Kidney epithelial cell (primary cell): ENCODE measurements around the gene TEX51. TPM values are rescaled to one million over a fixed set of nuclear protein-coding genes. Genes with fewer than 3 reads are reported as not detected.

Experiments
- DNase-seq: peaks from one replicate; pipeline ENCODE4 v3.0.0-alpha.2; 2010; ENCODE audit warnings: low read depth
- H3K27me3 ChIP-seq: 2 replicates; pipeline ENCODE4 v1.6.0; 2011; ENCODE audit warnings: low read length; ENCODE audit not compliant: control insufficient read depth, insufficient read depth
- H3K36me3 ChIP-seq: 2 replicates; pipeline ENCODE4 v1.5.1; 2011; ENCODE audit warnings: low read length; ENCODE audit not compliant: control insufficient read depth, insufficient read depth
- H3K4me3 ChIP-seq: 2 replicates; pipeline ENCODE4 v1.5.1; 2011; ENCODE audit warnings: low read depth, mild to moderate bottlenecking, control low read depth, low read length
- CTCF ChIP-seq: IDR thresholded peaks from 2 replicates; pipeline ENCODE4 v1.5.1; 2011; ENCODE audit warnings: mild to moderate bottlenecking, moderate library complexity, low read length, control low read depth, inconsistent platforms; ENCODE audit not compliant: insufficient read depth, poor library complexity, severe bottlenecking
- total RNA-seq: library from RNA; depleted of rRNA; stranded (reverse); fragments of >200 nt; gene quantifications from 2 replicates; pipeline ENCODE4 v1.2.3, GENCODE V29; 2015

Gene TEX51
- total RNA-seq, 1 donor from 2014 or later, result not detected

GRCh38 chr2:126878601-126879000 is 20.1 kb upstream of the TEX51 start:
- DNase-seq, result no peak
- no peak overlapping the region for H3K4me3 ChIP-seq
- no peak for TF ChIP-seq CTCF
- no peaks in the 10 kb centered on the region for H3K27me3 ChIP-seq
- no peaks in the 10 kb centered on the region for H3K36me3 ChIP-seq

- Histone ChIP-seq H3K4me3 (no peak overlapping the region), H3K36me3 (no peaks in the 10 kb centered on the region), H3K27me3 (no peaks in the 10 kb centered on the region)
- DNase-seq, result no peak
- TF ChIP-seq CTCF, result no peak
These were observed 19.1 kb upstream of the TEX51 start for GRCh38 chr2:126879348-126880298.

GRCh38 chr2:126880324-126880723 is 18.4 kb upstream of the TEX51 start:
- no peak for TF ChIP-seq CTCF
- no peak for DNase-seq
- Histone ChIP-seq H3K27me3 (no peaks in the 10 kb centered on the region), H3K4me3 (no peak overlapping the region), H3K36me3 (no peaks in the 10 kb centered on the region)

- TF ChIP-seq CTCF, result no peak
- no peaks in the 10 kb centered on the region for H3K27me3 ChIP-seq
- H3K36me3 ChIP-seq, result no peaks in the 10 kb centered on the region
- H3K4me3 ChIP-seq, result no peak overlapping the region
- no peak for DNase-seq
These were observed 17.9 kb upstream of the TEX51 start for GRCh38 chr2:126880817-126881216.

- H3K27me3 ChIP-seq, result no peaks in the 10 kb centered on the region
- H3K36me3 ChIP-seq, result no peaks in the 10 kb centered on the region
- DNase-seq, result no peak
- TF ChIP-seq CTCF, result no peak
- no peak overlapping the region for H3K4me3 ChIP-seq
These were observed 17.1 kb upstream of the TEX51 start for GRCh38 chr2:126881591-126881990.
